K562 (cell line): ENCODE data around the gene IFNK. TPM values are rescaled to one million over a fixed set of nuclear protein-coding genes. Genes with fewer than 3 reads are reported as not detected.

Experiments
- ATAC-seq: fragments of 200-7000 bp; cut with Tn5 transposase; 3 replicates; pipeline ENCODE4 v1.9.1; 2020; ENCODE audit warnings: moderate library complexity
- BruUV-seq: library from RNA; stranded (reverse); fragments of 400-500 nt; replicated peaks from 2 replicates; lab custom pipeline; 2021; lab: Mats Ljungman, UMichigan
- CTCF ChIA-PET: fragments of 300-600 bp; formaldehyde crosslinking; extraction: SDS; loops from one replicate; lab custom pipeline; 2021; ENCODE audit warnings: low intra/inter-chr PET ratio; lab: Yijun Ruan, JAX
- POLR2A ChIA-PET: fragments of 300-600, 350-650 bp; sonication (Branson Sonifier 250); formaldehyde crosslinking; extraction: SDS; loops from one replicate; lab custom pipeline; 2021; ENCODE audit warnings: antibody characterized with exemption, inconsistent platforms; lab: Yijun Ruan, JAX
- DNase-seq, 4 experiments: peaks; one replicate each; pipeline versions ENCODE4 v3.0.0 to v3.0.0-alpha.2; 2011 to 2018; ENCODE audit warnings: low spot score in 3 of 4, mixed read lengths in 3 of 4; ENCODE audit errors: extremely low read depth in 1 of 4
- FAIRE-seq: peaks from 2 replicates; lab custom pipeline; 2011; peaks lifted over from hg19 to GRCh38; lab: Jason Lieb, UNC
- H2AFZ ChIP-seq: 2 replicates; pipeline ENCODE4 v1.6.0; 2011; ENCODE audit warnings: low read depth, low read length, control low read depth, inconsistent platforms
- H3K27ac ChIP-seq: fragments of 200-600 bp; 3 replicates; pipeline ENCODE4 v1.8.0; 2011; ENCODE audit warnings: low read depth, mild to moderate bottlenecking, control low read depth, inconsistent platforms, low read length, moderate library complexity, mixed read lengths; ENCODE audit errors: extremely low read depth
- H3K27me3 ChIP-seq, 2 experiments: fragments of 300-600 bp in 1 of 2; 2 replicates in 1 of 2; 3 replicates in 1 of 2; pipeline versions ENCODE4 v1.6.0 to v1.8.0; 2011; ENCODE audit warnings: inconsistent platforms in 2 of 2, low read length in 2 of 2, mild to moderate bottlenecking in 1 of 2, mixed read lengths in 1 of 2, moderate library complexity in 1 of 2; ENCODE audit not compliant: control insufficient read depth in 2 of 2, insufficient read depth in 2 of 2
- H3K36me3 ChIP-seq: fragments of 300-600 bp; 3 replicates; pipeline ENCODE4 v1.8.0; 2011; ENCODE audit warnings: mild to moderate bottlenecking, low read length, inconsistent platforms; ENCODE audit not compliant: control insufficient read depth, insufficient read depth
- H3K4me1 ChIP-seq, 2 experiments: fragments of 200-600 bp in 1 of 2; replicated peaks in 1 of 2; 2 replicates in 1 of 2; 3 replicates in 1 of 2; pipeline versions ENCODE4 v1.5.1 to v1.8.0; 2011; ENCODE audit warnings: inconsistent platforms in 2 of 2, low read length in 2 of 2, mild to moderate bottlenecking in 1 of 2, mixed read lengths in 1 of 2, moderate library complexity in 1 of 2; ENCODE audit not compliant: control insufficient read depth in 2 of 2, insufficient read depth in 2 of 2
- H3K4me2 ChIP-seq: 2 replicates; pipeline ENCODE4 v1.6.1; 2011; ENCODE audit warnings: low read length, control low read depth, inconsistent platforms, mixed read lengths; ENCODE audit not compliant: insufficient read depth
- H3K4me3 ChIP-seq: fragments of 200-600 bp; sonication (generic), shearing (Covaris generic); 2 replicates; pipeline ENCODE4 v1.5.1; 2016; ENCODE audit warnings: control low read depth, inconsistent platforms
- H3K79me2 ChIP-seq: fragments of 200-600 bp; 3 replicates; pipeline ENCODE4 v1.8.0; 2011; ENCODE audit warnings: low read length, inconsistent platforms; ENCODE audit not compliant: control insufficient read depth, insufficient read depth
- H3K9ac ChIP-seq, 2 experiments: 2 replicates each; pipeline versions ENCODE4 v1.6.0 to v1.6.1; 2011; ENCODE audit warnings: low read depth in 2 of 2, low read length in 2 of 2, control low read depth in 1 of 2, inconsistent platforms in 1 of 2, mild to moderate bottlenecking in 1 of 2, mixed read lengths in 1 of 2; ENCODE audit not compliant: insufficient read depth in 1 of 2
- H3K9me1 ChIP-seq: one replicate; pipeline ENCODE4 v1.6.0; 2011; ENCODE audit warnings: inconsistent platforms, mild to moderate bottlenecking, low read length, moderate library complexity; ENCODE audit not compliant: control insufficient read depth, insufficient read depth
- H3K9me3 ChIP-seq: replicated peaks from 2 replicates; pipeline ENCODE4 v1.5.1; 2011; ENCODE audit warnings: low read depth, low read length, inconsistent platforms; ENCODE audit not compliant: control insufficient read depth, insufficient read depth
- H4K20me1 ChIP-seq: replicated peaks from 2 replicates; pipeline ENCODE4 v1.6.1; 2011; ENCODE audit warnings: low read length, inconsistent platforms, mixed read lengths; ENCODE audit not compliant: control insufficient read depth, insufficient read depth
- ARID3A ChIP-seq: IDR thresholded peaks from 2 replicates; pipeline ENCODE4 v1.6.1; 2012; ENCODE audit warnings: low read depth, low read length, improper control_type of control experiment, borderline replicate concordance
- EP300 ChIP-seq: IDR thresholded peaks from 2 replicates; pipeline ENCODE4 v1.6.1; 2012; ENCODE audit warnings: low read length, improper control_type of control experiment
- POLR3G ChIP-seq: IDR thresholded peaks from 2 replicates; pipeline ENCODE4 v1.6.1; 2011; ENCODE audit not compliant: insufficient read length, insufficient replicate concordance; ENCODE audit errors: extremely low read depth
- RBBP5 ChIP-seq: fragments of 200-600 bp; sonication (generic); IDR thresholded peaks from 2 replicates; pipeline ENCODE4 v1.6.1; 2012; ENCODE audit warnings: borderline replicate concordance, mild to moderate bottlenecking, low read length, control low read depth, inconsistent platforms; ENCODE audit not compliant: insufficient read depth, poor library complexity, severe bottlenecking
- ZBTB8A ChIP-seq: fragments of 450-650 bp; IDR thresholded peaks from 2 replicates; pipeline ENCODE4 v1.6.1; 2018; ENCODE audit warnings: mild to moderate bottlenecking, moderate library complexity; ENCODE audit not compliant: partially characterized antibody
- ZNF143 ChIP-seq: sonication (generic); formaldehyde crosslinking; IDR thresholded peaks from 2 replicates; pipeline ENCODE4 v1.9.0; 2022; ENCODE audit warnings: mild to moderate bottlenecking, missing genetic modification reagents
- ZNF217 ChIP-seq: sonication (generic); formaldehyde crosslinking; IDR thresholded peaks from 2 replicates; pipeline ENCODE4 v1.8.0; 2022; ENCODE audit warnings: mild to moderate bottlenecking, missing genetic modification reagents
- ZNF507 ChIP-seq: conservative IDR thresholded peaks from 2 replicates; pipeline ENCODE4 v1.6.1; 2017; ENCODE audit warnings: missing genetic modification characterization, missing compliant biosample characterization
- ZNF639 ChIP-seq, 2 experiments: fragments of 200-800 bp in 1 of 2; sonication (Bioruptor generic) in 1 of 2; sonication (generic) in 1 of 2; formaldehyde crosslinking in 1 of 2; IDR thresholded peaks in 1 of 2; conservative IDR thresholded peaks in 1 of 2; 2 replicates each; pipeline versions ENCODE4 v1.5.0 to v1.6.1; 2016 to 2020; ENCODE audit warnings: missing compliant biosample characterization in 1 of 2, missing genetic modification characterization in 1 of 2, missing genetic modification reagents in 1 of 2
- WGBS: fragments of 100-300 bp; shearing (Covaris generic); methylation state at CpG from one replicate; pipeline ENCODE4 v1.1.6; 2016; ENCODE audit warnings: low coverage, mixed read lengths; ENCODE audit not compliant: insufficient coverage; ENCODE audit errors: missing lambda C conversion rate; 5-methylcytosine and 5-hydroxymethylcytosine counted together
- in situ Hi-C: fragments of 300-500 bp; cut with MboI; formaldehyde crosslinking; loops from 4 replicates; pipeline ENCODE4 v1.15.0; 2018; ENCODE audit warnings: inconsistent platforms, mixed read lengths
- intact Hi-C: fragments of 100-400 bp; cut with micrococcal nuclease; formaldehyde crosslinking; loops from 2 replicates; pipeline ENCODE4 v1.14.2; 2022
- polyA plus RNA-seq, 8 experiments: library from polyadenylated mRNA; depleted of rRNA in 4 of 8; stranded (reverse) in 5 of 8; unstranded in 3 of 8; fragments of >200 nt; fragmentation: Nextera tagmentation in 2 of 8; fragmentation: Illumina TruSeq in 1 of 8; extraction: Ambion mirVana in 2 of 8; extraction: Trizol in 1 of 8; gene quantifications; 2 replicates each; pipeline versions ENCODE4 v1.2.1 to v1.2.3, GENCODE V29; 2011 to 2014; ENCODE audit warnings: inconsistent platforms in 1 of 8, missing spikeins in 1 of 8
- total RNA-seq, 7 experiments: library from RNA; depleted of rRNA in 6 of 7; stranded (reverse); fragments of >200 nt in 6 of 7; fragmentation: Illumina TruSeq in 2 of 7; extraction: Trizol in 2 of 7; gene quantifications; 2 replicates each; pipeline versions ENCODE4 v1.2.1 to v1.2.3, GENCODE V29; 2011 to 2021; ENCODE audit warnings: low replicate concordance in 1 of 7
- TF ChIP-seq, protein P1 (sequence below): fragments of 450-650 bp; IDR thresholded peaks from one replicate; pipeline ENCODE4 v1.6.1; 2018; ENCODE audit warnings: mild to moderate bottlenecking, moderate library complexity; ENCODE audit not compliant: partially characterized antibody
- TF ChIP-seq, protein P2 (sequence below): fragments of 450-650 bp; formaldehyde crosslinking; IDR thresholded peaks from 2 replicates; pipeline ENCODE4 v1.4.0; 2022; ENCODE audit warnings: missing genetic modification characterization

Gene IFNK
- total and polyA plus RNA-seq, 9 of the 15 experiments (the other 6 are each of a cell fraction or from before 2014, with no cell fraction given), result 0.11 TPM; not detected in 8

DNA sequence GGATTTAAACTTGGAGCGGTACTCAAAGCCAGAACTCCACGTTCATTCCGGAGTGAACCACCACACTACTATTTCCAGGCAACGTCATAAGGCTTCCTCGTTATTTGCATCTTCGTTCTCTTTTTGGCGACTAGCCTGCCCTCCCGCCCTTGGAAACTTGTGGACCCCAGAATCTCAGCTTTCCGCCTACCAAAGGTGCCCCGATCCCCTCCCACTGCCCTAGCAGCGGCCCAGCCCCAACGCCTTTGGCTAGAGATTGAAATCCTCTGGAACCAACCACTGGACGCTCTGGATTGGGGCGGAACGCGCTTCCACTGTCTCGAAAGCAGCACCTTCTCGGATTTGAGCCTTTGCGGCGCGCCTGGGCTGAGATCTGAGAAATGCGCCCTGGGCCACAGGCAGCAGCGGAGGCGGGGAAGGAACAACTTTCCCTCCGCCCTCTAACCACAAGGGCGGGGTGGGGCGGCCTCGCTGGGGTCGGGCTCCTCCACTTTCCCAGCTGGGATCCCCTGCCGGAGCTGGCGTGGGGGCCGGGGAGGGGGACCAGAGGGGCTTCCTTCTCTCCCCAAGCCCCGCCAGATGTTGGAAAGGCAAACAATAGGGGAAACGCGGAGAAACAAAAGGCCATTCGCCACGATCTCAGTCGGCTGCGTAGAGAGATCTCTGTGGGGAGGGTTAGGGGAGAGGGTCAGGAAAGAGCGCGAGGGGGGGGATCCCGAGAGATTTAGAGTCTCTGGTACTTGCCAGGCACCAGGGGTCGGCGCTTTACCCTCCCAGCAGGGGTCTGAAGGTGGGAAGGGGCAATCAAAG lies 4.2 kb downstream of the IFNK start:
- Histone ChIP-seq H3K4me1 (peaks cover 3 to 8% of the 10 kb centered on the region in 2 experiments; a peak in 4 of 5 replicates), H3K79me2 (peaks cover 69% of the 10 kb centered on the region), H3K27ac (peak overlapping the region; percentile 75), H3K27me3 (no peaks in the 10 kb centered on the region), H3K4me2 (peak overlapping the region; percentile 75), H3K9ac (peak overlapping the region; percentile 64 to 91), H3K9me3 (no peaks in the 10 kb centered on the region), H3K4me3 (peak overlapping the region; percentile 60), H3K9me1 (no peaks in the 10 kb centered on the region), H4K20me1 (no peaks in the 10 kb centered on the region), H3K36me3 (peaks cover 9% of the 10 kb centered on the region; the same call in 1 of the 3 replicates), H2AFZ (no peak overlapping the region)
- intact Hi-C loops (loop anchor here (5.0 kb wide), 1 partner anchor 66 kb away; no protein-coding TSS in a partner anchor), in situ Hi-C loops (loop anchor here (10.0 kb wide), 1 partner anchor 73 kb away; no protein-coding TSS in a partner anchor)
- no TSS peak for BruUV-seq
- ChIA-PET POLR2A (interaction anchor here (0.5 kb wide), 1 partner anchor 90 kb away, joined by 3 read pairs; no protein-coding TSS in a partner anchor), CTCF (no interaction called here)
- DNase-seq (peak; percentile 41 to 74 (median 46)), FAIRE-seq (no peak), ATAC-seq (peak; percentile 85)
- 0% methylated on average over 4 of the region's 44 CpGs for WGBS
- no peak for TF ChIP-seq ZNF639 (CRISPR knock-in tag; conservative IDR thresholded peaks at IDR 0.05 in 1 of 2, IDR thresholded peaks at IDR 0.05 in 1 of 2)
- no peak for TF ChIP-seq EP300
- TF ChIP-seq ARID3A, result no peak
- no peak for TF ChIP-seq RBBP5
- TF ChIP-seq ZNF143 (CRISPR knock-in tag), result no peak
- TF ChIP-seq ZBTB8A, result no peak
- TF ChIP-seq ZNF217 (CRISPR knock-in tag), result no peak
- TF ChIP-seq, protein P1, sequence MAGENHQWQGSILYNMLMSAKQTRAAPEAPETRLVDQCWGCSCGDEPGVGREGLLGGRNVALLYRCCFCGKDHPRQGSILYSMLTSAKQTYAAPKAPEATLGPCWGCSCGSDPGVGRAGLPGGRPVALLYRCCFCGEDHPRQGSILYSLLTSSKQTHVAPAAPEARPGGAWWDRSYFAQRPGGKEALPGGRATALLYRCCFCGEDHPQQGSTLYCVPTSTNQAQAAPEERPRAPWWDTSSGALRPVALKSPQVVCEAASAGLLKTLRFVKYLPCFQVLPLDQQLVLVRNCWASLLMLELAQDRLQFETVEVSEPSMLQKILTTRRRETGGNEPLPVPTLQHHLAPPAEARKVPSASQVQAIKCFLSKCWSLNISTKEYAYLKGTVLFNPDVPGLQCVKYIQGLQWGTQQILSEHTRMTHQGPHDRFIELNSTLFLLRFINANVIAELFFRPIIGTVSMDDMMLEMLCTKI, result no peak
- TF ChIP-seq POLR3G, result no peak
- TF ChIP-seq ZNF507, result no peak
- TF ChIP-seq, protein P2, sequence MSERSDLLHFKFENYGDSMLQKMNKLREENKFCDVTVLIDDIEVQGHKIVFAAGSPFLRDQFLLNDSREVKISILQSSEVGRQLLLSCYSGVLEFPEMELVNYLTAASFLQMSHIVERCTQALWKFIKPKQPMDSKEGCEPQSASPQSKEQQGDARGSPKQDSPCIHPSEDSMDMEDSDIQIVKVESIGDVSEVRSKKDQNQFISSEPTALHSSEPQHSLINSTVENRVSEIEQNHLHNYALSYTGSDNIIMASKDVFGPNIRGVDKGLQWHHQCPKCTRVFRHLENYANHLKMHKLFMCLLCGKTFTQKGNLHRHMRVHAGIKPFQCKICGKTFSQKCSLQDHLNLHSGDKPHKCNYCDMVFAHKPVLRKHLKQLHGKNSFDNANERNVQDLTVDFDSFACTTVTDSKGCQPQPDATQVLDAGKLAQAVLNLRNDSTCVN (CRISPR knock-in tag), result no peak
